Measurements from ENCODE around the gene TMEM91.
"Not testable (repeated sequence)": the region's sequence is repeated elsewhere in the genome, so short reads cannot be mapped to it uniquely, and the experiment has no call there.

Gene TMEM91

DNA sequence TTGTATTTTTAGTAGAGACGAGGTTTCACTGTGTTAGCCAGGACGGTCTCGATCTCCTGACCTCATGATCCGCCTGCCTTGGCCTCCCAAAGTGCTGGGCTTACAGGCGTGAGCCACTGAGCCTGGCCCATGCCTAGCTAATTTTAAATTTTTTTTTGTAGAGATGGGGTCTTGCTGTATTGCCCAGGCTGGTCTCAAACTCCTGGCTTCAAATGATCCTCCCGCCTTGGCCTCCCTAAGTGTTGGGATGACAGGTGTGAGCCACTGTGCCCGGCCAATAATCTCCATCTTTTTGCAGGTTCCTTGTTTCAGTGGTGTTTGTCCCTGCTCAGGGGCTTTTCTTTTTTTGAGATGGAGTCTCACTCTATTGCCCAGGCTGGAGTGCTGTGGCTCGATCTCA is 5.2 kb downstream of the TMEM91 start:
- DNase-seq = not testable (repeated sequence)

DNA sequence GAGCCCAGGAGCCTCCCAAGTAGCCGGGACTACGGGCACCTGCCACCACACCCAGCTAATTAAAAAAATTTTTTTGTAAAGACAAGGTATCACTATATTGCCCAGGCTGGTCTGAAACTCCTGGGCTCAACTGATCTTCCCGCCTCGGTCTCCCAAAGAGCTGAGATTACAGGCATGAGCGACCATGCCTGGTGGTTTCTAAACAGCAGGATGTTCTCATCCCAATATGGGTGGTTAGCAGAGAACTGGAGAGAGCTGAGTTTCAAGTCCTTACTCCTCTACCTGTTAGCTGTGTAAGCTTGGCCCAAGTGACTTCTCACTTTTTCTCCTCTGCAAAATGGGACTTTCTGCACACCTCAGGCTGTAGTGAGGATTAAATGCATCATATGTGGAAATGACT is 8.0 kb downstream of the TMEM91 start:
- DNase-seq = no peak

DNA sequence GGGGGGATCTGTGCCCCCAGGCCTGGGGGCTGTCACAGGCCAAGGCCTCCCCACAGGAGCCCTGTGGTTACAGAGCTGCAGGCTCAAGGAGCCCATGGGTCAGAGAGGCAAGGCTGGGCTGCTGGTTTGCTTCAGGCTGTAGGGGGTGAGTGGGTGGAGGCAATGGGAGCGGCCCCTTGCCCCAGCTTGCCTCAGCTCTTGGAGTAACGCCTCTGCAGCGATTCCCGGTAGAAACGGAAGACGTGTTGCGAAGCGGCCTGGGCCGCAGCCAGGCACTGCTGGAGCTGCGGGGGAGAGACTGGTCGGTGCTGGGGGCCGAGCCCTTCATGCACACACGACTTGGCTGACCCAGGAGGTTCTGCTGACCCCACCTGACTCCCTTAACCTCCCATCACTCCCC is 10.1 kb downstream of the TMEM91 start:
- DNase-seq = no peak

DNA sequence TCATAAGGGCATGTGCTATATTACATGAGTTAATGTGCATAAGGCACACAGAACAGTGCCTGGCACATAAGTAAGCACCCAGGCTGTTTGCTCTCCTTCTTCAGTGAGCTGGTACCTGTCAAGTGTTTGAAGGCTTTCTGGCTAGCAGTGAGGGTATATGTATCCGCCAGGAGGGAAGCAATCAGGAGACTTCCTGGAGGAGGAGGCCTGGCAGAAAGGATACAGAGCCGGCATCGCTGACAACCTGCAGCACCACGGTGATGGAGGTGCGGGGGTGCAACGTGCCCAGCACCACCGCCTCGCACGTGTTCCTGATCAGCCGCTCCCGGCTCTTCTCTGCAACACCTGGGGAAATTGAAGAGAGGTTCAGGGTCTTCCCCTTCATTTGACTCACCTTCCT is 15.3 kb downstream of the TMEM91 start:
- DNase-seq = no peak

DNA sequence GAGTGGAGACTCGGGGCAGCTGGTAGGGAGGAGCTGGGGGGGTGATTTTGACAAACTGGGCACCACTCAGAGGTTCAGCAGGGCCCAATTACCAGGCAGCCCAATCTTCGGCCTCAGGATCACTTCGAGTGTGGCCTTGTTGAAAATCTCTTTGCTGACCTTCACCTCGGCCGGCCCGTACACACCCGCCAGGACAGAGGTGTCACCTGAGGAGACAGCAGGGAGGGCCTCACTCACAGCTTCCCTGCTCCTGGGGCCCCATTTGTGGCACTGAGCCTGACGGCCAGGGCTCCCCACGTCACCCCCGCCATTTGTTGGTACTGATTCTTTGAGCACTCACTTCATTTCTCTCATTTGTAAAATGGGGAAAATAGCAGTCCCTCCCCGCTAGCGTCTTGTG is 16.4 kb downstream of the TMEM91 start:
- DNase-seq = no peak

DNA sequence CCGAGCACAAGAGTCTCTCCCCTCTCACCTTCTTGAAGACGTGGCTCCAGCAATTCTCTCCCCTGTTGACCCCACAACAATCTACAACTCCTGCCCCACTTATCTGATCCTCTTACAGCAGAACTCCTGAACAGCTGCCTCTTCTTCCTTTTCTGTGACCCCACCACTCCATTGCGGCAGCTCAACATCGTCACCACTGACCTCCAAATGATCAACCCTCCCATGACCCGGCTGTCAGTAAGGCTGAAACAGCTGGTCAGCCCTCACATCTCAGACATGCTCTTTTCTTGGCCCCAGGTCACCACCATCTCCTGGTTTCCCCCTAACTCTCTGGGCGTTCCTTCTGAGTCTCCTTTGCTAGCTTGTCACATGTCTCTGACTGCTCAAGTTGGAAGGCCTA is 19.0 kb downstream of the TMEM91 start:
- no peak for DNase-seq

DNA sequence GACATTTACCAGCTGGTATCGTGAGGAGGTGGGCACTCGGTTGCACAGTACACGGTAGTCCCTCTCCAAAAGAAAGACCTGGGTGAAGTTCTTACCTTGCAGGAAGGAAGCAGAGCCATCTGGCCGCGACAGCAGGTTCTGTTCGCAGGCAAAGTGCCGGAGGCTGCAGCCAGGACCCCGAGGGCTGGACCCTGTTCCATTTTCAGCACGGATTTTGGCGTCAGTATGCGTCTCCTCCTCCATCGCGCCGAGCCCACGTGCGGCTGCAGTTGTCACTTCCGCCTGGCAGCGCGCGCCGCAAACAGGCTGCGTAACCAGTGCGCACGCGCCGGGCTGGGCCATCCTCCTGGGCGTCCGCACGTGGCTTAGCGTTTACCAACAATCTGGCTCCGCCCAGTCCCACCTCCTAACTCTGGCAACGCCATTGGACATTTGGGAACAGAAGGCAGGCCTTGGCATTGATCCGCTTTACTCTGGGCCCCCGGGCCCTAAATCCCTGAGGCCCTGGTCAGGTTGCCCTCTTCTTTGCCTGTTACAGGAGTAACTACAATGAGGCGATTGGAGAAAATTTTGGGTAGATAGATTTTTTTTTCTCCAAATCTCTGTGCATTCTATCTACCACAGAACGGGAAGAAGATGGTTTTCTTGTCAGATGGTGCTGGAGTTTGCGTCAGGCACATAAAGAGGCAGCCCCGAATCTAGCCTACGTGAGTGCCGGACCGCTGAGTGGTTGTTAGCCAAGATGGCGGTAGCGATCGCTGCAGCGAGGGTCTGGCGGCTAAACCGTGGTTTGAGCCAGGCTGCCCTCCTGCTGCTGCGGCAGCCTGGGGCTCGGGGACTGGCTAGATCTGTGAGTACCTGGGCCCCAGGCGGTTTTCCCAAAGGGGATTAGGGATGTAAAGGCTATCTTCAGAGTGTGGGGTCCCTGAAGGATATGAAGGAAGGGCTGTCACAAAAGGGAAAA is 21.0 kb downstream of the TMEM91 start, which contains the start of the genes BCKDHA and EXOSC5:
Gene BCKDHA (plus strand): TSS at position 733 of the 964 bp plus-strand sequence. CDS start 10 bp downstream, at position 743.
Gene EXOSC5 (minus strand): TSS at position 274 of the 964 bp plus-strand sequence. CDS start 31 bp downstream, at position 243.
- DNase-seq = peak; percentile 100

DNA sequence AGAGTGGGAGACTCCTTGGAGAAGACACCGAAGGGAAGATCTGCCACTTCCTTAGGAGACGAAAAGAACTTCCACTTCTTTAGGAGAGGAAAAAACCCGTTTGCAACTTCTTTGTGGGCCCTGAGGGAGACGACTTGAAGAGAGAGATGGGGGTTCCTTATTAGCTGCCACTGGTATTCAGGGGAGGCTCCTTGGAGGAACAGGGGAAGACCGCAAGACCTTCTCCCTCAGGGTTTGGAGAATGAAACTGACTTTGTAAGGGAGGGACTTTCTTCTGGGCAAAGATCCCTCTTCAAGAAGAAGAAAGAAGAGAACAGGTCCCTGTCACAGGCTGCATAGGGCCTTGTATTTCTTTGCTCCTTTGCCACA is 21.7 kb downstream of the TMEM91 start:
- no peak for DNase-seq

DNA sequence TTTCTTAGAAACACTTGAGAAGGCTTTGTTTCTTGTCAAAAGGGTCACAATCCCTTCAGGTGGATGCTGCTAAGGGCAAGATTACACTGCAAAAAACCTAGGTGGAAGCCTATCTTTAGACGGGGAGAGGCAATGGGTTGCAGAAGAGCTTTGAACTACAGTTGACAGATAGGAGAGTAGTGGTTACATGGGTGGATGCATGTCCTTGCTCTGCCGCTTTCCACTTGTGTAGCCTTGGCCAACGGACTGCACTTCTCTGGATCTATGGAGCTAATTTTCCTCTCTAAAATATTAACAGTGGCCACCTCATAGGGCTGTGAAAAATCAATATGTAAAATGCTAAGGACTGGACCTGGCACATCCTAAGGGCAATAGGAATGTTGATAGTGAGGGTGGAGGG is 22.3 kb downstream of the TMEM91 start:
- DNase-seq = no peak

DNA sequence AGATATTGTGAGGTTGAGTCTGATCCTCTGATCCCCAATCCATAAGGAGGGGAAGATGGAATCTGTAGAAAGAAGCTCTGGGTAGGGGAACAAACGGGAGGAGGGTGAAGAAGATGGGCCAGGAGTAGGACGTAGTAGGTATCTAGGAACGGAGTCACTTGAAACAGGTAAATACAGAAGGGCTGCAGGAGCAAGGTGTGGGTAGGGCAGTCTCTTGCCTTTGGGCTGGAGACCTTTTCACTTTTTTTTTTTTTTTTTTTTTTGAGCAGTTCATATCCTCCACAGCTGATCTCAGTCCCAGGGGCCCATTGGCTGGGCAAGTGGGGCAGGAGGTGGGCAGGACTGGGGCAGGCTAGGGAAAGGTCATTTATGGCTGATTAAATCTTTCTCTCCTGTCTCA is 22.8 kb downstream of the TMEM91 start:
- no peak for DNase-seq

DNA sequence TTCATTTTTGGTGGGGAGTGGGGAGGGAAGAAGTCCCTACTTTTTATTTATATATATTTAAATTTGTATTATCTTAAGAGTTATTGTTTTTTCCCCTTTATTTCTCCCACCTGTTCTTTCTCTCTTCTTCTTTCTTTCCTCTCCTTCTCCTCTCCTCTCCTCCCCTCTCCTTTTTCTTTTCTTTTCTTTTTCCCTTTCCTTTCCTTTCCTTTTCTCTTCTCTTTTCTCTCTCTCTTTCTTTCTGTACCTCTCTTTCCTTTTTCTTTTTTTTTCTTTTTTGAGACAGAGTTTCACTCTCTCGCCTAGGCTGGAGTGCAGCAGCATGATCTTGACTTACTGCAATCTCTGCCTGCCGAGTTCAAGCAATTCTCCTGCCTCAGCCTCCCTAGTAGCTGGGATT is 23.2 kb downstream of the TMEM91 start:
- DNase-seq = no peak

DNA sequence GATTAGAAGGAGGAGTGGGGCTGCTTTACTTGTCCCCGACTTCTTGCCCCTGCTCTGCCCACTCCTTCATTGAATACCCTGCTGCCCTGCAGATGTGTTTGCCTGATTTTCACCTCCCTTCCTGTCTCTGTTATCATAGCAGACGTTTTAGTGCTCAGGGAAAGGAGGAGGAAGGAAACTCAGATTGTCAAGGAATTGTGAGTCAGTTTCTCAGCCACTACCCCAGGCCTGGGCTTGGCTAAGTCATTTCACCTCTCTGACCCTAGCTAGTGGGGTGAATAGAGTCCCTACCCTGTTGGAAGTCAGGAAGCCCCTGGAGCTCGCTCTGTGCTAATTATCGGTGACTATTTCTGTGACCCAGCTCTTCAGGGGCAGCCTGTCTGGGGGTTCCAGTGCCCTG is 25.1 kb downstream of the TMEM91 start:
- DNase-seq = no peak

DNA sequence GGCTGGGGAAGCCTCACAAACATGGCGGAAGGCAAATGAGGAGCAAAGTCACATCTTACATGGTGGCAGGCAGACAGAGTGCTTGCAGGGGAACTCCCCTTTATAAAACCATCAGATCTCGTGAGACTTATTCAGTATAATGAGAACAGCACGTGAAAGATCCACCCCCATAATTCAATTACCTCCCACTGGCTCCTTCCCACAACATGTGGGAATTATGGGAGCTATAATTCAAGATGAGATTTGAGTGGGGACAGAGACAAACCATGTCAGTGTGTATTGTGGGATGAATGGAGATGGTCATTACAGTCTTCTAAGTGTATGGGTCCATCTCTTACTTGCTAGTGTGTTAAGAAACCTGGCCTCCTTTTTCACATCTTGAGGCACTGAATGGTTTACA is 25.7 kb downstream of the TMEM91 start:
- no peak for DNase-seq

DNA sequence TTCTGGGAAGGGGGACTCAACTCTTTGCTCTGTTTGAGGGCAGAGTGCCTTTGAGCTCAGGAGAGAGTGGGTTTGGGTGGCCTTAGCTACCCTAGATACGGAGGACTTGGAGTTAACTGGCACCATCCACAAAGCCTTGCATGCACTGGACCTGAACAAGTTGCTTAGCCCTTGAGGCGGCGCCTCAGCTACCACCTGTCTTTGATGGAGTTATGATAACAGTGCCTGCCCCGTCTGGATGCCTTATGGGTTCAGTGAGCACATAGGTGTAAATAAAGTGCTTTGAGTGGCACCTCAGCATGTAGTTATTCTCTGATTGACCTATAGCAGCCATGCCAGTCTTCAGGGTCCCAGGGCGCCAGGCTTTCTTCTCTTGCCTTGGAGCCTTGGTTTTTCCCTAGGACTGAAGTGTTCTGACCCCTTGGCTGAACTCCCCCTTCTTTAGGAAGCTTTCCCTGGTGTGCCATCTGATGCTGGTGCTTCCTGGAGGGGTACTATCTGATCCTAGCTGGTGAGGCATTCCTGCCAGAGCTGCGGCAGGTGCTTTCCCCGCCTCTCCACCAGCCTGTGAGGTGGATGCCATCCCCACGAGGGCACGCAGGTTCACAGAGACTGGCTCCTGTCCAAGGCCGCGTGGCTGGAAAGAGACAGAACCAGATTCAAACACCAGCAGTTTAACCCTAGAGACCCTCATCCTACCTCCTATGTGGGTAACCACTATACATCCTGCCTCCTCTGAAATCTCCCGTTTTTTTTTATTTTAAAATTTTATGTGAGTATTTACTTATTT is 27.0 kb downstream of the TMEM91 start:
- no peak for DNase-seq

DNA sequence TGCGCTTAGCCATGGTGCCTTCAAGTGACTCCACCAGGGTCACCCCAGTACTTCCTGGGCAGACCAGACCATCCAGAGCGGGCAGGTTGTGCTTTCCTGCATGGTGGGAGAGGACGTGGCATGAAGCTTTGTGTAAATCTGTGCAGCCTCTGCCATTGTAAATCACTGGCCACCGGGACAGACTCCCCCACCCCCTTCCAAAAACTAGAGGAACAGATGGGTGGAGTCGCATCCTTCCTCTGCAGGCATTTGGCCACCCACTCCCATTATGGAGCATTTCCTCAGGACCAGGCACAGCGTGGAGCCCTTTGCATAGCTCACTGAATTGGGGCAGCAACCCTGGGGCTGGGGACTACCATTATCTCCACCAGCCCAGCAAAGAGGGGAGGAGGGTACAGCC is 29.4 kb downstream of the TMEM91 start:
- no peak for DNase-seq

DNA sequence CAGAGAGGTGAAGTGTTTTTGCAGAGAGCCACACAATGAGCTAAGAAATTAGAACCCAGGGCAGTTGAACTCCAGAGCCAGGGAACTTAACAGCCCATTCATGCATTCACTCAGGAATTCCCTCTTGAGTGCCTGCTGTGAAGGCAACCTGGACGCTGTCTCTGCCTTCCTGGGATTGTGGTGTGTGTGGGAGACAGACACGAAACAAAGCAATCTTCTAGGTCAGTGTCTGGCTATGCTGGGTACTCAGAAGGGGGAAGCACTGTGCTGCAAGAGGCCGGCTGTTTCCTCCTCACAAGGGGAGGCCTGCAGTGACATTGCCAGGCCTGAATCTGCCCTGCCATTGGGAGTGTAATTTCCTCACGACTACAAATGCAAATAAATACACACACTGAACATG is 30.9 kb downstream of the TMEM91 start:
- DNase-seq = no peak

DNA sequence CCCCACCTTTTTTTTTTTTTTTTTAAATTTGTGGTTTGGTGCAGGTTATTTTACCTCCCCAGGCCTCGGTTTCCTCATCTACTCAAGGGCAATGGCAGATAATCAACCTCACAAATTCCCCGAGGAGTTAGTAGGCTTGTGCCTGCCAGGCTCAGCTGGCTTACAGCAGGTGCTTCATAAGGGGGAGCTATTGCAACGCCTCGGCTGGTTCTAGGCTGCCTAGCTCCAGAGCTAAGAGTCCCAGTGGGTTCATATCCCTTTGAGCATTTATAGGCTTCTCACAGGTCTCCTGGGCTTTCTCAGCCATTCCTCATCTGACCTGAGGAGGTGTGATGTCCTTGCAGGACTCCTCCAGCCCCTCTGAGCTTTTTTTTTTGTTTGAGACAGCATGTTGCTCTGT is 31.9 kb downstream of the TMEM91 start:
- no peak for DNase-seq

DNA sequence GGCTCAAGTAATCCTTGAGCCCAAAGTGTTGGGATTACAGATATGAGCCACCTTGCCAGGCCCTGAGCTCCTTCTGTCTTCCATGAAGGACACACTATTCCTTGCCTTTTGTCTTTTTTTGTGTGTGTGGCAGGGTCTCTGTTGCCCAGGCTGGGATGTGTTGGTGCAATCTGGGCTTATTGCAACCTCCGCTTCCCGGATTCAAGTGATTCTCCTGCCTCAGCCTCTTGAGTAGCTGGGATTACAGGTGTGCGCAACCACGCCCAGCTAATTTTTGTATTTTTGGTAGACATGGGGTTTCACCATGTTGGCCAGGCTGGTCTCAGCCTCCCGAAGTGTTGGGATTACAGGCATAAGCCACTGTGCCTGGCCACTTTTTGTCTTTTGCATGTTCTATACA is 32.5 kb downstream of the TMEM91 start:
- DNase-seq = not testable (repeated sequence)

DNA sequence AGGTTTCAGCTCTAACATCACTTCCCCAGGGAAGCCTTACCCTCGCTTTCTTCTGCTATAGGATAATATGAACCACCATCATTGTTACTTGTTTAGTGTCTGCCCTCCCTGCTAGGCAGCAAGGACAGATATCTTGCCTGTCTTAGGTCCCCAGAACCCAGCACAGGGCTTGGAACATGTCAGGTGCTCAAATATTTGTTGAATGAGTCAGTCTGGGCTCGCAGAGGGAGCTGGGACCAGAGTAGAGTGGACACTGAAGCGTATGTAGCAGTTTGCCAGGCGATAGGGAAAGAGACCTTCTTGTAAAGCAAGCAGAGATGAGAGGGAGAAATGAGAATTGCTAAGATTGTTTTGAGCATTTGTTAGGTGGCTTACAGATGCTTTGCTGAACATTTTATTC is 33.0 kb downstream of the TMEM91 start:
- no peak for DNase-seq

DNA sequence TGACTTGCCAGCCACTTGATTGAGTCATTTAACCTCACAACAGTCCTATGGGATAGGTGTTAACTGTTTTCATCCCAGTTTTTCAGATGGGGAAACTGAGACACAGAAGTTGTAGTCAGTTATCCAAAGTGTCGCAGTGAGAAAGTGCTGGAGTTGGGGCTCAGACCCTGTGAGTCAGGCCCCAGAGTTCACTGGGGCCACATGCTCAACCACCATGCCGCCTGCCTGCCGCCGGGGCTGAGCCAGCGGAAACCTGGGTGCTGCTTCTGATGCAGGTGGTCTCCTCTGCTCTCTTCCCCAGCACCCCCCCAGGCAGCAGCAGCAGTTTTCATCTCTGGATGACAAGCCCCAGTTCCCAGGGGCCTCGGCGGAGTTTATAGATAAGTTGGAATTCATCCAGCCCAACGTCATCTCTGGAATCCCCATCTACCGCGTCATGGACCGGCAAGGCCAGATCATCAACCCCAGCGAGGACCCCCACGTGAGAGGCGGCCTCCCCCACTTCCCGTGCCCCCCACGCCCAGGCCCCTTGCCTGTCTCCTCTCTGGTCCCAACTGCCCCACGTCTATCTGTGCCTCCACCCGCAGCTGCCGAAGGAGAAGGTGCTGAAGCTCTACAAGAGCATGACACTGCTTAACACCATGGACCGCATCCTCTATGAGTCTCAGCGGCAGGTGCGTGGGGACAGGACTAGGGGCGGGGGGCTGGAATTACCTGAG is 34.2 kb downstream of the TMEM91 start:
- no peak for DNase-seq

DNA sequence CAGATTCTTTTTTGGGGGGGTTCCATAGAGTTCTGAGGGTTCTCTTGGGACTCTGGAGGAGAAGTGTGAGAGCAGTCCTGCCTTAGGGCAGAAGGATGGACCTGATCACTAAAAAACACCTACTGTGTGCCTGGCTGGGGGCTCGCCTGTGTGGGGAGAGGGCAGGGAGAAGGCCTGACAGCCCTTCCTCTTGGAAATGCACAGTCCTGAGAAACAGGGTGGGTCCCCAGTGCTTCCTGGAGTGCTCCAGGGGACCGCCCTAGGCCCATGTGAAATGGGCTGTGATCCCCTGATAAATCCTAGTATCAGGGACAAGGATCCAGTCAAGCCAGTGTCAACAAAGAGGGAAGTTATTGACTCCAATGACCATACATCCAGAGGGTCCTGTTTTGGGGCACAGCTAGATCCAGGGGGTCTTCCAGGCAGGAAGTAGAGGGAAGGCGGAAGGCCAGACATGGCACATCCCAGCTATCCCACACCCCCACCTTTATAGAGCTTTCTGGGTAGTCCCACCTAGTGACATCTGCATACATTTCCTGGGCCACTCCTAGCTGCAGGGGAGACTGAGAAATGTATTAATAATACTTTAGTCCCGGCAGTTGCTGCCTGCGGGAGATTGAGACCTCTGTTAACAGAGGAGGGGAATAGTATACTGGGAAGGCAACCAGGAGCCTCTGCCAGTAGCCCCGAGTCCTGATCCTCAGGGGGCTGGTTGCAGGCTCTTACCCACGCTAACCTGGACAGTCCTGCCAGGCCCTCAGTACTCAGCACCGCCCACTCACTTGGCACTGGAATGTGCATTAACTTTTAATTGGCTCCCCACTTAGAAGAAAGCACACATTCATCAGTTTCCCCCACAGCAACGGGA is 35.0 kb downstream of the TMEM91 start:
- DNase-seq = no peak

DNA sequence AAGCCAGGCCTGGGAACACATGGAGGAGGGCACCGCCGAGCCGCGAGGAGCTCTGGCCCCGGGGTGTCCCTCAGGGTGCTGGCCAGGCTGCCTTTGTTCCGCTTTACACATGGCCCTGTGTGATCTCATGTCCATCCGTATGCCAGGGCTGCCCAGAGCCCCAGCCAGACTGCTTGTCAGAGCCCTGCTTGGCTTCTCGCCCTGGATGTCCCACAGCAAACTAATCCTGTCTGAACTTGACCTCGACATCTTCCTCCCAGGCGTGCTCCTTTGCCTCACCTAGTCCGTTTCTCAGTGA is 35.6 kb downstream of the TMEM91 start:
- DNase-seq = no peak

DNA sequence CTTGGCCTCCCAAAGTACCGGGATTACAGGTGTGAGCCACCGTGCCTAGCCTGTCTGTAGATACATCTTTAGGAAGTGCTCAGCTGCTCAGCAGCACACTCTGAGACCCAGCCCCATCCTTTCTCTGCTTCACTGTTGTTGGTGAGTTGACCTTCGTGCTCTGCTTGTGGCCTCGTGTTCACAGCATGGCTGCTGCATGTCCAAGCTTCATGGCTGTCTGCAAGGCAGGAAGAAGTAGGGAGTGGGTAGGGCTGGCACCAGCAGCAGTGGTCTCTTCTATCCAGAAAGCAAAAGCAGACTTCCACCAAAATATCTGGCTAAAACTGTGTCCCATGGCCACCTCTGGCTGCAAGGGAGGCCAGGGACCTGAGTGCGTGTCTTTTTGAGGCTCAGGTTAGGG is 36.6 kb downstream of the TMEM91 start:
- no peak for DNase-seq
